Measurements from ENCODE around the gene HDAC4.

HDAC4 gene

GRCh38 chr2:239149501-239149900 is 251.3 kb downstream of the HDAC4 start:
- H3K4me3 ChIP-seq (ENCODE audit: low read depth, low read length): no peak overlapping the region
- no peak overlapping the region for H3K27ac ChIP-seq
- no peaks in the 10 kb centered on the region for H3K27me3 ChIP-seq (replicated peaks)
- TF ChIP-seq CTCF (IDR thresholded peaks at IDR 0.05; ENCODE audit: low read depth, low read length, missing control alignments): no peak
- no peak for DNase-seq
- in situ Hi-C loops (cut with HindIII; ENCODE audit: low pct_ligation_motif_present, low sequenced_read_pairs): no loop called here
- H3K36me3 ChIP-seq (replicated peaks): no peaks in the 10 kb centered on the region

- no peak for TF ChIP-seq CTCF (IDR thresholded peaks at IDR 0.05; ENCODE audit: low read depth, low read length, missing control alignments)
- no peak for DNase-seq
- Histone ChIP-seq H3K36me3 (replicated peaks) (no peaks in the 10 kb centered on the region), H3K27me3 (replicated peaks) (no peaks in the 10 kb centered on the region), H3K27ac (no peak overlapping the region), H3K4me3 (ENCODE audit: low read depth, low read length) (no peak overlapping the region)
- in situ Hi-C loops (cut with HindIII; ENCODE audit: low pct_ligation_motif_present, low sequenced_read_pairs): no loop called here
Measured at GRCh38 chr2:239148495-239149200, 252.2 kb downstream of the HDAC4 start.

GRCh38 chr2:239147376-239147775 is 253.4 kb downstream of the HDAC4 start:
- no peaks in the 10 kb centered on the region for H3K27me3 ChIP-seq (replicated peaks)
- DNase-seq: no peak
- no peak for TF ChIP-seq CTCF (IDR thresholded peaks at IDR 0.05; ENCODE audit: low read depth, low read length, missing control alignments)
- no peak overlapping the region for H3K27ac ChIP-seq
- H3K4me3 ChIP-seq (ENCODE audit: low read depth, low read length): no peak overlapping the region
- H3K36me3 ChIP-seq (replicated peaks): no peaks in the 10 kb centered on the region
- in situ Hi-C loops (cut with HindIII; ENCODE audit: low pct_ligation_motif_present, low sequenced_read_pairs): no loop called here

GRCh38 chr2:239146741-239147181 is 254.1 kb downstream of the HDAC4 start:
- no peak for TF ChIP-seq CTCF (IDR thresholded peaks at IDR 0.05; ENCODE audit: low read depth, low read length, missing control alignments)
- no peaks in the 10 kb centered on the region for H3K27me3 ChIP-seq (replicated peaks)
- no peak overlapping the region for H3K27ac ChIP-seq
- no peak for DNase-seq
- H3K4me3 ChIP-seq (ENCODE audit: low read depth, low read length): no peak overlapping the region
- in situ Hi-C loops (cut with HindIII; ENCODE audit: low pct_ligation_motif_present, low sequenced_read_pairs): no loop called here
- H3K36me3 ChIP-seq (replicated peaks): no peaks in the 10 kb centered on the region

GRCh38 chr2:239146011-239146641 is 254.7 kb downstream of the HDAC4 start:
- TF ChIP-seq CTCF (IDR thresholded peaks at IDR 0.05; ENCODE audit: low read depth, low read length, missing control alignments): no peak
- no peak for DNase-seq
- Histone ChIP-seq H3K27ac (no peak overlapping the region), H3K4me3 (ENCODE audit: low read depth, low read length) (no peak overlapping the region), H3K27me3 (replicated peaks) (no peaks in the 10 kb centered on the region), H3K36me3 (replicated peaks) (no peaks in the 10 kb centered on the region)
- in situ Hi-C loops (cut with HindIII; ENCODE audit: low pct_ligation_motif_present, low sequenced_read_pairs): no loop called here
